ENCODE results near the gene TP53TG5. TPM values are rescaled to one million over a fixed set of nuclear protein-coding genes. Genes with fewer than 3 reads are reported as not detected.

The TP53TG5 gene
- total RNA-seq, 3 donors from 2014 or later (not counting 1 experiment from before 2014, with no cell fraction given): 0.14 TPM; not detected in 2

- H3K9me3 ChIP-seq (ENCODE audit: control insufficient read depth, insufficient read depth, low read length): no peaks in the 10 kb centered on the region
- no CpG with 5 or more reads among the region's 2 CpGs for WGBS (ENCODE audit: insufficient coverage)
- no peak for TF ChIP-seq CTCF (IDR thresholded peaks at IDR 0.05)
Measured at GRCh38 chr20:45390931-45391330, 12.8 kb upstream of the TP53TG5 start.

GRCh38 chr20:45387274-45387673, 9.1 kb upstream of the TP53TG5 start:
- no peak overlapping the region for H3K4me3 ChIP-seq (ENCODE audit: low read length)
- H3K9me3 ChIP-seq (ENCODE audit: control insufficient read depth, insufficient read depth, low read length): no peaks in the 10 kb centered on the region
- DNase-seq (no peak), ATAC-seq (no peak)
- no peak overlapping the region for H3K27ac ChIP-seq (ENCODE audit: low read length)
- 71% methylated on average over 1 of the region's 1 CpG for WGBS (ENCODE audit: insufficient coverage)
- peaks cover 4 to 7% of the 10 kb centered on the region in 2 donors for H3K4me1 Mint-ChIP-seq
- no peaks in the 10 kb centered on the region for H3K27me3 Mint-ChIP-seq (ENCODE audit: low read depth in 2 of 2)
- no peaks in the 10 kb centered on the region for H3K36me3 ChIP-seq (ENCODE audit: control insufficient read depth, insufficient read depth, low read length)
- H3K27ac Mint-ChIP-seq: no peak overlapping the region
- H3K4me1 ChIP-seq (ENCODE audit: control insufficient read depth, insufficient read depth, low read length): no peaks in the 10 kb centered on the region
- no peaks in the 10 kb centered on the region for H3K9me3 Mint-ChIP-seq
- no peak for TF ChIP-seq CTCF (IDR thresholded peaks at IDR 0.05)
- H3K4me3 Mint-ChIP-seq: no peak overlapping the region
- peaks cover 6% of the 10 kb centered on the region for H3K36me3 Mint-ChIP-seq
- intact Hi-C loops (cut with micrococcal nuclease): no loop called here
- no peaks in the 10 kb centered on the region for H3K27me3 ChIP-seq (ENCODE audit: control insufficient read depth, insufficient read depth, low read length)

More at GRCh38 chr20:45390931-45391330, 12.8 kb upstream of the TP53TG5 start:
- no peaks in the 10 kb centered on the region for H3K27me3 ChIP-seq (ENCODE audit: control insufficient read depth, insufficient read depth, low read length)
- peaks cover 6% of the 10 kb centered on the region for H3K36me3 Mint-ChIP-seq
- H3K27ac Mint-ChIP-seq: no peak overlapping the region
- no peaks in the 10 kb centered on the region for H3K36me3 ChIP-seq (ENCODE audit: control insufficient read depth, insufficient read depth, low read length)
- H3K27ac ChIP-seq (ENCODE audit: low read length): no peak overlapping the region
- peaks cover 4 to 7% of the 10 kb centered on the region in 2 donors for H3K4me1 Mint-ChIP-seq
- H3K4me3 Mint-ChIP-seq: no peak overlapping the region
- H3K27me3 Mint-ChIP-seq (ENCODE audit: low read depth in 2 of 2): no peaks in the 10 kb centered on the region
- no peak overlapping the region for H3K4me3 ChIP-seq (ENCODE audit: low read length)
- ATAC-seq (no peak), DNase-seq (no peak)
- no peaks in the 10 kb centered on the region for H3K9me3 Mint-ChIP-seq
- no peaks in the 10 kb centered on the region for H3K4me1 ChIP-seq (ENCODE audit: control insufficient read depth, insufficient read depth, low read length)
- intact Hi-C loops (cut with micrococcal nuclease): no loop called here

- WGBS (ENCODE audit: insufficient coverage): 91% methylated on average over 11 of the region's 11 CpGs
- intact Hi-C loops (cut with micrococcal nuclease): no loop called here
- Mint-ChIP-seq H3K4me3 (no peak overlapping the region), H3K27me3 (ENCODE audit: low read depth in 2 of 2) (no peaks in the 10 kb centered on the region), H3K4me1 (peaks cover 4 to 21% of the 10 kb centered on the region in 2 donors), H3K36me3 (no peaks in the 10 kb centered on the region), H3K27ac (no peak overlapping the region), H3K9me3 (no peaks in the 10 kb centered on the region)
- H3K4me3 ChIP-seq (ENCODE audit: low read length): no peak overlapping the region
- ATAC-seq (no peak), DNase-seq (no peak)
- H3K27me3 ChIP-seq (ENCODE audit: control insufficient read depth, insufficient read depth, low read length): no peaks in the 10 kb centered on the region
- H3K36me3 ChIP-seq (ENCODE audit: control insufficient read depth, insufficient read depth, low read length): no peaks in the 10 kb centered on the region
- no peak overlapping the region for H3K27ac ChIP-seq (ENCODE audit: low read length)
- no peaks in the 10 kb centered on the region for H3K9me3 ChIP-seq (ENCODE audit: control insufficient read depth, insufficient read depth, low read length)
- H3K4me1 ChIP-seq (ENCODE audit: control insufficient read depth, insufficient read depth, low read length): peaks cover 21% of the 10 kb centered on the region
- no peak for TF ChIP-seq CTCF (IDR thresholded peaks at IDR 0.05)
Measured at GRCh38 chr20:45377269-45377668, 856 bp downstream of the TP53TG5 start.

- WGBS (ENCODE audit: insufficient coverage): 97% methylated on average over 14 of the region's 14 CpGs
- Mint-ChIP-seq H3K36me3 (no peaks in the 10 kb centered on the region), H3K4me1 (peaks cover 12 to 24% of the 10 kb centered on the region in 2 donors), H3K27ac (peak overlapping the region in 1 of 2 donors; percentile 84), H3K4me3 (no peak overlapping the region), H3K27me3 (ENCODE audit: low read depth in 2 of 2) (no peaks in the 10 kb centered on the region), H3K9me3 (no peaks in the 10 kb centered on the region)
- Histone ChIP-seq H3K9me3 (ENCODE audit: control insufficient read depth, insufficient read depth, low read length) (no peaks in the 10 kb centered on the region), H3K27ac (ENCODE audit: low read length) (no peak overlapping the region), H3K4me3 (ENCODE audit: low read length) (no peak overlapping the region), H3K36me3 (ENCODE audit: control insufficient read depth, insufficient read depth, low read length) (no peaks in the 10 kb centered on the region), H3K4me1 (ENCODE audit: control insufficient read depth, insufficient read depth, low read length) (peaks cover 23% of the 10 kb centered on the region), H3K27me3 (ENCODE audit: control insufficient read depth, insufficient read depth, low read length) (no peaks in the 10 kb centered on the region)
- no peak for ATAC-seq
- intact Hi-C loops (cut with micrococcal nuclease): no loop called here
- TF ChIP-seq CTCF (IDR thresholded peaks at IDR 0.05): no peak
- DNase-seq: no peak
Measured at GRCh38 chr20:45374966-45375365, 3.2 kb downstream of the TP53TG5 start.
